Kidney epithelial cell (primary cell): Measurements from ENCODE around the gene PHLDB3. TPM values are rescaled to one million over a fixed set of nuclear protein-coding genes. Genes with fewer than 3 reads are reported as not detected.

Source experiments
- DNase-seq: peaks from one replicate; pipeline ENCODE4 v3.0.0-alpha.2; 2010; ENCODE audit warnings: low read depth
- H3K27me3 ChIP-seq: 2 replicates; pipeline ENCODE4 v1.6.0; 2011; ENCODE audit warnings: low read length; ENCODE audit not compliant: control insufficient read depth, insufficient read depth
- H3K36me3 ChIP-seq: 2 replicates; pipeline ENCODE4 v1.5.1; 2011; ENCODE audit warnings: low read length; ENCODE audit not compliant: control insufficient read depth, insufficient read depth
- H3K4me3 ChIP-seq: 2 replicates; pipeline ENCODE4 v1.5.1; 2011; ENCODE audit warnings: low read depth, mild to moderate bottlenecking, control low read depth, low read length
- CTCF ChIP-seq: IDR thresholded peaks from 2 replicates; pipeline ENCODE4 v1.5.1; 2011; ENCODE audit warnings: mild to moderate bottlenecking, moderate library complexity, low read length, control low read depth, inconsistent platforms; ENCODE audit not compliant: insufficient read depth, poor library complexity, severe bottlenecking
- total RNA-seq: library from RNA; depleted of rRNA; stranded (reverse); fragments of >200 nt; gene quantifications from 2 replicates; pipeline ENCODE4 v1.2.3, GENCODE V29; 2015

Gene PHLDB3
- total RNA-seq, 1 donor from 2014 or later: 15.8 TPM

GRCh38 chr19:43511324-43511723 lies 6.8 kb upstream of the PHLDB3 start:
- no peak overlapping the region for H3K4me3 ChIP-seq
- no peaks in the 10 kb centered on the region for H3K27me3 ChIP-seq
- DNase-seq: no peak
- no peak for TF ChIP-seq CTCF
- H3K36me3 ChIP-seq: no peaks in the 10 kb centered on the region

DNA sequence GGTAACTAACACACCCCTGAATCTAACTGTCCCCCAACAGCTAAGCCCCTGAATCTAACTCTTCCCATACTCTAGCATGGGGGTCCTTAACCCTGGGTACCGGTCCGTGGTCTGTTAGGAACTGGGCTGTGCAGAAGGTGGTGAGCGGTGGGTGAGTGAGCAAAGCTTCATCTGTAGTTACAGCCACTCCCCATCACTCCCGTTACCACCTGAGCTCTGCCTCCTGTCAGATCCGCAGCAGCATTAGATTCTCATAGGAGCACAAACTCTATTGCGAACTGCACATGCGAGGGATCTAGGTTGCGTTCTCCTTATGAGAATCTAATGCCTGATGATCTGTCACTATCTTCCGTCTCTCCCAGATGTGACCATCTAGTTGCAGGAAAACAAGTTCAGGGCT lies 6.2 kb upstream of the PHLDB3 start:
- Histone ChIP-seq H3K27me3 (no peaks in the 10 kb centered on the region), H3K4me3 (no peak overlapping the region), H3K36me3 (no peaks in the 10 kb centered on the region)
- DNase-seq: no peak
- no peak for TF ChIP-seq CTCF

DNA sequence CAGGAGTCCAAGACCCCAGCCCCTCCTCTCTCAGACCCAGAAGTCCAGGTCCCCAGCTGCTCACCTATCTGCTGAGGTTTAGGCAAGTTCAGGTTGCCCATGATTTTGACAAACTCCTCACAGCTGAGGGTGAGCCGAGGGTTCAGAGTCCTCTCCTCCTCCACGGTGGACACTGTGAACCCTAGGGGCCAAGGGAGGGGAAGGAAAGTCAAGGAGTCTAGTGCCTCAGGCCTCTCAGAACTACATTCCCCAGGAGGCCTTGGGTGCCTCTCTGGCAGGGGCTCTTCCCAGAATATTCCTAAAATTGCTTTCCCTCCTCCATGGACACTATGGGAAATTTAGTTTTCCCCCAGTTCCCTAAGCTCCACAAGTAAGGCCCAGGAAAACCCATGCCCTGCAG lies 3.3 kb upstream of the PHLDB3 start:
- Histone ChIP-seq H3K27me3 (no peaks in the 10 kb centered on the region), H3K4me3 (no peak overlapping the region), H3K36me3 (no peaks in the 10 kb centered on the region)
- no peak for DNase-seq
- TF ChIP-seq CTCF: no peak

- DNase-seq: no peak
- TF ChIP-seq CTCF: no peak
- Histone ChIP-seq H3K36me3 (no peaks in the 10 kb centered on the region), H3K27me3 (no peaks in the 10 kb centered on the region), H3K4me3 (no peak overlapping the region)
These were observed 2.1 kb upstream of the PHLDB3 start for GRCh38 chr19:43506629-43507028.

GRCh38 chr19:43505941-43506340 lies 1.4 kb upstream of the PHLDB3 start:
- Histone ChIP-seq H3K27me3 (no peaks in the 10 kb centered on the region), H3K36me3 (no peaks in the 10 kb centered on the region), H3K4me3 (no peak overlapping the region)
- DNase-seq: no peak
- no peak for TF ChIP-seq CTCF

GRCh38 chr19:43505186-43505456 lies 575 bp upstream of the PHLDB3 start:
- H3K27me3 ChIP-seq: no peaks in the 10 kb centered on the region
- TF ChIP-seq CTCF: no peak
- no peaks in the 10 kb centered on the region for H3K36me3 ChIP-seq
- H3K4me3 ChIP-seq: no peak overlapping the region
- DNase-seq: no peak
